ACC112 (cell line): ENCODE results near the gene PEX3.

Experiments used
- H2AFZ ChIP-seq: fragments of 200-600 bp; sonication (generic); one replicate; pipeline ENCODE4 v1.6.0; 2017; ENCODE audit warnings: antibody characterized with exemption, low read length; ENCODE audit not compliant: unreplicated experiment
- H3K27ac ChIP-seq: fragments of 200-600 bp; sonication (generic); 2 replicates; pipeline ENCODE4 v1.5.1; 2014; ENCODE audit warnings: low read depth, mild to moderate bottlenecking, antibody characterized with exemption, low read length, moderate library complexity
- H3K27me3 ChIP-seq: fragments of 200-600 bp; sonication (generic); 2 replicates; pipeline ENCODE4 v1.6.1; 2014; ENCODE audit warnings: mild to moderate bottlenecking, antibody characterized with exemption, low read length, moderate library complexity, mixed read lengths; ENCODE audit not compliant: insufficient read depth
- H3K36me3 ChIP-seq: fragments of 200-600 bp; sonication (generic); 2 replicates; pipeline ENCODE4 v1.6.1; 2016; ENCODE audit warnings: mild to moderate bottlenecking, antibody characterized with exemption, low read length, moderate library complexity, mixed read lengths; ENCODE audit not compliant: insufficient read depth
- H3K4me1 ChIP-seq: fragments of 200-600 bp; sonication (generic); one replicate; pipeline ENCODE4 v1.6.1; 2016; ENCODE audit warnings: low read length, mixed read lengths; ENCODE audit not compliant: insufficient read depth, unreplicated experiment, control insufficient read depth
- H3K4me3 ChIP-seq: fragments of 200-600 bp; sonication (generic); 2 replicates; pipeline ENCODE4 v1.5.1; 2014; ENCODE audit warnings: mild to moderate bottlenecking, low read depth, low read length
- H3K79me2 ChIP-seq: fragments of 200-600 bp; sonication (generic); one replicate; pipeline ENCODE4 v1.6.0; 2016; ENCODE audit warnings: low read length; ENCODE audit not compliant: control insufficient read depth, unreplicated experiment, insufficient read depth

PEX3 gene

DNA sequence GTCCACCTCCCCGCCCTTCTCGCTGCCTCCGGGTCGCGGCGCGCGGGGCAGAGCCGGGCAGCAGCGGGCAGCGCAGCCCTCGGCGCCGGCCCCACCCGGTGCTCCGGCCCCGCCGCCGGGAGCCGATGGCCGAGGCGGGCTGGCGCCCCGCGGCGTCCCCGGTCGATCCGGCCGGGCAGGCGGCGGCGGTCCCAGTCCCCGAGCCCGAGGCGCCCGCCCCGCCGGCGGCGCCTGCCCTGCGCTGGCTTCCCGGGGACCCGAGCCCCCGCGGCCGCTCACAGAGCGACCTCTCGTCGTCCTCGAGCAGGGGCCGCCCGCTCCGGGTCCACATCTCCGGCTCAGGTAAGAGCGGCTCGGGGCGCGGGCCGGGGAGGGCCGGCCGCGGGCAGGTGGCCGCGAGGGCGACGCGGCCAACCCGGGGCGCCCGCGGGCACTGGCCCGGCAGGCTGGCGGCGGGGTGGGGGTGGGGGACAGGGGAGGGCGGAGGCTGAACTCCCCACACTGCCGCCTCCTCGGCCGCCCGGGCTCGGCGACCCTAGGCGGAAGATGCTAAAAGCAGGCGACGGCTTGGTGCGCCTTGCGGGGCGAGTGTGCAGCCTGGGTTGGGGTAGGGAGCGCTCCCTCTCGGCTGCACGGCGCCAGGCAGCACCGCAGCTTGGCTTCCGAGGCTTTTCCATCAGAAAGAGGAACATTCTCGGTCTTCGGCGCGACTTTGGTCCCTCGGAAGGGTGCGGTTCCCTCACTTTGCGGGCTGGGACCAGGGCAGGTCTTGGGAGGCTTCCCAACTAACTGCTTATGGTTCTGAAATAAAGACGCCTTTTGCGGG is 86.5 kb downstream of the PEX3 start:
- no peak overlapping the region for H3K27ac ChIP-seq

DNA sequence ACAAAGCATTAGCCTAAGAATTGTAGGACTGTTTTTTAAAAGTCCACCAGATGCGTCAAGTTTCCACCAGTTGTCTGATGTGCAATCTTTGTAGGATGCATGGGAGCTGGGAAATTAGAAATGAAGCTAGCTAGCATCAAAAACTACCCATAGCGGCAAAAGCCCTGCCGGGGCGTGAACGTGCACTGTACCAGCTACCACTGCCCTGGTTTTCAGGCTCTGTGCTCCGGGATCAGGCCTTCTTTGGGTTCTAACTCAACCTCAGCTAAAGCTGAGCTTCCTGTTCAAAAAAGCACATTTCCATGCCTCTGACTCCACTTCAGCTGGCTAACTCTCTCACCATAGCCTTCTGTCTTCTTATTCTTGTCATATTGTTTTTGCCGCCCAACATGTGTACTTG is 87.8 kb downstream of the PEX3 start:
- Histone ChIP-seq H3K4me3 (no peak overlapping the region; the same call in 1 of the 2 replicates), H3K79me2 (no peaks in the 10 kb centered on the region), H3K36me3 (no peaks in the 10 kb centered on the region), H3K27me3 (no peaks in the 10 kb centered on the region), H2AFZ (no peak overlapping the region), H3K27ac (no peak overlapping the region), H3K4me1 (no peaks in the 10 kb centered on the region)

More for the DNA sequence above, 86.5 kb downstream of the PEX3 start:
- Histone ChIP-seq H3K27me3 (peaks cover 9% of the 10 kb centered on the region; the same call in 1 of the 2 replicates), H3K4me3 (peak overlapping the region; percentile 72), H2AFZ (peak overlapping the region; percentile 52), H3K36me3 (no peaks in the 10 kb centered on the region), H3K4me1 (no peaks in the 10 kb centered on the region), H3K79me2 (no peaks in the 10 kb centered on the region)

DNA sequence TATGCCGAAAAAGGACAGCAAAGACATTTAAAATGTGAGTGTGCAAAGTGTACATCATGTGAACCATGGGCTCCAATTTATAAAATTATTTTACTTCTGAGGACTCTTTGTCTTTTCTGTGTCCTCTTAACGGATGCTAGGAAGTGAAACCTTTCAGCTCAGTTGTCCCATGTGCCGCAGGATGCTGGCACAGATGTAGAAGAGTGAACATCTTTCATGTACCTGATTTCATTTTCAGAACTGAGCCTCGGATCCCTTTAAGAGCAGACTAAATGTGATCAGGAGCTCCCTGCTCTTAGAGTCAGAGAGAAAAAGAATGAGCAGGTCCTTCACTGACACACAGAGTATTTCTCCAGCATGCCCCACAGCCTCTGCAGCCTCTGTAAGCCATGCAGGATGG is 88.5 kb downstream of the PEX3 start:
- H2AFZ ChIP-seq, result no peak overlapping the region
- no peak overlapping the region for H3K27ac ChIP-seq
- no peaks in the 10 kb centered on the region for H3K4me1 ChIP-seq
- no peaks in the 10 kb centered on the region for H3K36me3 ChIP-seq
- H3K79me2 ChIP-seq, result no peaks in the 10 kb centered on the region
- no peak overlapping the region for H3K4me3 ChIP-seq
- no peaks in the 10 kb centered on the region for H3K27me3 ChIP-seq

DNA sequence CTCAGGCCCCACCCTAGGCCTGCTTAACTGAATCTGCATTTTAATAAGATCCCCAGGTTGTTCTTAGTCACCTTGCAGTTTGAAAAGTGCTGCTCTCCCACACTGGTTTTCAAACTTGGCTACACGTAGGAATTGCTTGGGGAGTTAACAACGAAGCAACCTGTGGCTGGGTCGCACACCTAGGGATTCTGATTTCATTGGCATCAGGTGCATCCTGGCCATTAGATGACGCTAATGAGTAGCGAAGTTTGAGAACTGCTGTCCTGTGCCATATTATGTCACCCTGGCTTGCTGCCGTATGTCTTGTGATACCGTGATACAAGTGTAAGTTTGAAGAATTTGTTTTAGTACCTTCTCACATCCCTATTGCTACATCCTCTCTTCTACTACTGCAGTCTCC is 89.1 kb downstream of the PEX3 start:
- H3K4me3 ChIP-seq, result no peak overlapping the region
- H3K27ac ChIP-seq, result no peak overlapping the region
- H3K4me1 ChIP-seq, result no peaks in the 10 kb centered on the region
- no peak overlapping the region for H2AFZ ChIP-seq
- H3K27me3 ChIP-seq, result no peaks in the 10 kb centered on the region
- H3K79me2 ChIP-seq, result no peaks in the 10 kb centered on the region
- H3K36me3 ChIP-seq, result no peaks in the 10 kb centered on the region

DNA sequence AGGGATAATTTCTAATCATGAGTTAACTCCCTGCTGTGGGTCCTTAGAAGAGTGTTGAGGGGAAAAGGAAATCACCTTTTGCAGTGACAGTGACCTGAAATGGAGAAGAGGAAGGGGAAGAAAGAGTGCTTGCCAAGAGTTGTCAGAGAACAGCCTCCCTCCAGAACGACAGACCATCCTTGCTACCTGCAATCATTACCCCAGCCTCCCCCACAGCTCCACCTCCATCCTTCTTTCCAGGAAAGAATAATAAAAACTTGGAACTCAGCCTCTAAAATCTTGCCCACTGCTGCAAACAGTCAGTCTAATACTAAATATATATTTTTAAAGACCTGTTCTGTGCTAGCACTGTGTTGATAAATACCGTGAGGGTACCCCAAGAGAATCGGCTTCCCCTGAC is 89.6 kb downstream of the PEX3 start:
- no peak overlapping the region for H2AFZ ChIP-seq
- H3K4me1 ChIP-seq, result no peaks in the 10 kb centered on the region
- H3K79me2 ChIP-seq, result no peaks in the 10 kb centered on the region
- no peaks in the 10 kb centered on the region for H3K27me3 ChIP-seq
- H3K4me3 ChIP-seq, result no peak overlapping the region
- H3K36me3 ChIP-seq, result no peaks in the 10 kb centered on the region
- H3K27ac ChIP-seq, result no peak overlapping the region
